ENCODE results near the gene KRTAP19-2. TPM values are rescaled to one million over a fixed set of nuclear protein-coding genes. Genes with fewer than 3 reads are reported as not detected.

The KRTAP19-2 gene
- total RNA-seq, 1 donor from 2014 or later: not detected

GRCh38 chr21:30480145-30480544 is 7.1 kb downstream of the KRTAP19-2 start, which contains the start of gene KRTAP19-1:
KRTAP19-1 (minus strand) TSS chr21:30480367; CDS start chr21:30480317, 50 bp downstream.
- H3K4me1 ChIP-seq: peaks cover 7% of the 10 kb centered on the region
- no peaks in the 10 kb centered on the region for H3K36me3 ChIP-seq
- no peaks in the 10 kb centered on the region for H3K27me3 Mint-ChIP-seq (ENCODE audit: insufficient read depth, low read depth)
- no peak within 1 kb of the TSS for H3K4me3 Mint-ChIP-seq
- H3K27ac ChIP-seq: no peak within 1 kb of the TSS
- H3K9me3 Mint-ChIP-seq: no peaks in the 10 kb centered on the region
- H4K20me1 ChIP-seq (ENCODE audit: low read depth): no peaks in the 10 kb centered on the region
- no peak within 1 kb of the TSS for H2AFZ ChIP-seq (replicated peaks)
- no peak within 1 kb of the TSS for H3K4me2 ChIP-seq
- H3K27me3 ChIP-seq: no peaks in the 10 kb centered on the region
- no peak within 1 kb of the TSS for H3K27ac Mint-ChIP-seq
- TF ChIP-seq CTCF (IDR thresholded peaks at IDR 0.05) (no peak), EZH2 (IDR thresholded peaks at IDR 0.05) (no peak), EZH2phosphoT487 (IDR thresholded peaks at IDR 0.05) (no peak)
- no peaks in the 10 kb centered on the region for H3K79me2 ChIP-seq (ENCODE audit: low read depth)
- peaks cover 2% of the 10 kb centered on the region for H3K36me3 Mint-ChIP-seq
- H3F3A ChIP-seq (ENCODE audit: low read depth): no peaks in the 10 kb centered on the region
- H3K9ac ChIP-seq: no peak within 1 kb of the TSS
- H3K4me3 ChIP-seq: no peak within 1 kb of the TSS
- no peaks in the 10 kb centered on the region for H3K9me3 ChIP-seq (ENCODE audit: low read depth)
- peaks cover 3% of the 10 kb centered on the region for H3K4me1 Mint-ChIP-seq
- DNase-seq (ENCODE audit: low spot score): no peak

GRCh38 chr21:30479259-30479658 is 8.0 kb downstream of the KRTAP19-2 start:
- Histone ChIP-seq H2AFZ (replicated peaks) (no peak overlapping the region), H3K79me2 (ENCODE audit: low read depth) (no peaks in the 10 kb centered on the region), H3K4me3 (no peak overlapping the region), H3K4me1 (peaks cover 7% of the 10 kb centered on the region), H3K9me3 (ENCODE audit: low read depth) (no peaks in the 10 kb centered on the region), H3K27ac (no peak overlapping the region), H3K4me2 (no peak overlapping the region), H3K27me3 (no peaks in the 10 kb centered on the region), H3K36me3 (no peaks in the 10 kb centered on the region), H3K9ac (no peak overlapping the region), H4K20me1 (ENCODE audit: low read depth) (no peaks in the 10 kb centered on the region), H3F3A (ENCODE audit: low read depth) (no peaks in the 10 kb centered on the region)
- no peak for DNase-seq (ENCODE audit: low spot score)
- Mint-ChIP-seq H3K4me3 (no peak overlapping the region), H3K36me3 (no peaks in the 10 kb centered on the region), H3K27me3 (ENCODE audit: insufficient read depth, low read depth) (no peaks in the 10 kb centered on the region), H3K27ac (no peak overlapping the region), H3K9me3 (no peaks in the 10 kb centered on the region), H3K4me1 (peaks cover 3% of the 10 kb centered on the region)
- TF ChIP-seq EZH2phosphoT487 (IDR thresholded peaks at IDR 0.05) (no peak), CTCF (IDR thresholded peaks at IDR 0.05) (no peak), EZH2 (IDR thresholded peaks at IDR 0.05) (no peak)

- no peaks in the 10 kb centered on the region for H3K9me3 ChIP-seq (ENCODE audit: low read depth)
- no peak overlapping the region for H3K4me3 ChIP-seq
- H2AFZ ChIP-seq (replicated peaks): no peak overlapping the region
- Mint-ChIP-seq H3K9me3 (no peaks in the 10 kb centered on the region), H3K4me1 (no peaks in the 10 kb centered on the region), H3K4me3 (no peak overlapping the region), H3K36me3 (no peaks in the 10 kb centered on the region), H3K27ac (no peak overlapping the region), H3K27me3 (ENCODE audit: insufficient read depth, low read depth) (no peaks in the 10 kb centered on the region)
- no peaks in the 10 kb centered on the region for H3K79me2 ChIP-seq (ENCODE audit: low read depth)
- no peak for DNase-seq (ENCODE audit: low spot score)
- no peaks in the 10 kb centered on the region for H3K27me3 ChIP-seq
- H3F3A ChIP-seq (ENCODE audit: low read depth): no peaks in the 10 kb centered on the region
- TF ChIP-seq CTCF (IDR thresholded peaks at IDR 0.05) (no peak), EZH2 (IDR thresholded peaks at IDR 0.05) (no peak), EZH2phosphoT487 (IDR thresholded peaks at IDR 0.05) (no peak)
- no peak overlapping the region for H3K4me2 ChIP-seq
- no peak overlapping the region for H3K9ac ChIP-seq
- no peak overlapping the region for H3K27ac ChIP-seq
- H4K20me1 ChIP-seq (ENCODE audit: low read depth): no peaks in the 10 kb centered on the region
- no peaks in the 10 kb centered on the region for H3K36me3 ChIP-seq
- H3K4me1 ChIP-seq: peaks cover 1% of the 10 kb centered on the region
Observed at GRCh38 chr21:30478004-30478403, 9.2 kb downstream of the KRTAP19-2 start.

Measured in neural progenitor cell (in vitro differentiated cells).